Cardiac fibroblast (primary cell): ENCODE data around the gene MARCKSL1.
"Not testable (repeated sequence)": the region's sequence is repeated elsewhere in the genome, so short reads cannot be mapped to it uniquely, and the experiment has no call there.

ENCODE experiments used
- DNase-seq, 2 donors: peaks; one replicate each; pipeline versions ENCODE4 v3.0.0 to v3.0.0-alpha.2; 2010; ENCODE audit warnings: low read depth in 2 of 2
- H3K4me3 ChIP-seq, 2 donors: replicated peaks in 1 of 2; 1 replicate in 1 of 2; 2 replicates in 1 of 2; pipeline ENCODE4 v1.5.1; 2011; ENCODE audit warnings: low read depth in 2 of 2, low read length in 2 of 2, mild to moderate bottlenecking in 2 of 2, moderate library complexity in 1 of 2
- CTCF ChIP-seq: IDR thresholded peaks from one replicate; pipeline ENCODE4 v1.5.1; 2011; ENCODE audit warnings: low read depth, mild to moderate bottlenecking, low read length, inconsistent platforms

The MARCKSL1 gene

GRCh38 chr1:32361308-32361673 lies 25.3 kb upstream of the MARCKSL1 start:
- no peak for DNase-seq
- no peak overlapping the region for H3K4me3 ChIP-seq
- no peak for TF ChIP-seq CTCF

GRCh38 chr1:32358435-32358834 lies 22.4 kb upstream of the MARCKSL1 start:
- no peak for TF ChIP-seq CTCF
- H3K4me3 ChIP-seq: no peak overlapping the region
- no peak for DNase-seq

GRCh38 chr1:32357614-32358013 lies 21.6 kb upstream of the MARCKSL1 start:
- DNase-seq: no peak
- H3K4me3 ChIP-seq: no peak overlapping the region
- TF ChIP-seq CTCF: no peak

- DNase-seq: no peak
- no peak for TF ChIP-seq CTCF
- H3K4me3 ChIP-seq: no peak overlapping the region
Measured at GRCh38 chr1:32356478-32356877, 20.4 kb upstream of the MARCKSL1 start.

GRCh38 chr1:32355778-32356177 lies 19.7 kb upstream of the MARCKSL1 start:
- not testable (repeated sequence) for DNase-seq

GRCh38 chr1:32353886-32354570 lies 18.0 kb upstream of the MARCKSL1 start:
- DNase-seq: peak; percentile 73 to 96
- no peak for TF ChIP-seq CTCF
- H3K4me3 ChIP-seq: no peak overlapping the region

More at GRCh38 chr1:32355778-32356177, 19.7 kb upstream of the MARCKSL1 start:
- H3K4me3 ChIP-seq: not testable (repeated sequence)

GRCh38 chr1:32353431-32353830 lies 17.4 kb upstream of the MARCKSL1 start:
- no peak overlapping the region for H3K4me3 ChIP-seq
- peak in 1 of 2 donors; percentile 36 for DNase-seq
- TF ChIP-seq CTCF: no peak
